Right forelimb (tissue), 1 donor: ENCODE data around the gene NTRK3.

Experiments used
- DNase-seq: peaks from one replicate; pipeline ENCODE4 v3.0.0-alpha.2; 2018

NTRK3 gene

GRCh38 chr15:87967951-87968350 lies 288.6 kb downstream of the NTRK3 start:
- no peak for DNase-seq

- DNase-seq, result no peak
Measured at GRCh38 chr15:87965304-87965703, 291.2 kb downstream of the NTRK3 start.

GRCh38 chr15:87962428-87962827 lies 294.1 kb downstream of the NTRK3 start:
- DNase-seq, result no peak

GRCh38 chr15:87961851-87962420 lies 294.6 kb downstream of the NTRK3 start:
- no peak for DNase-seq

- DNase-seq, result no peak
Measured at GRCh38 chr15:87959662-87960061, 296.9 kb downstream of the NTRK3 start.

- DNase-seq, result no peak
Measured at GRCh38 chr15:87959080-87959479, 297.5 kb downstream of the NTRK3 start.

- DNase-seq, result no peak
Measured at GRCh38 chr15:87955284-87955909, 301.1 kb downstream of the NTRK3 start.

- no peak for DNase-seq
Measured at GRCh38 chr15:87954793-87955192, 301.7 kb downstream of the NTRK3 start.

GRCh38 chr15:87952736-87953287 lies 303.7 kb downstream of the NTRK3 start:
- DNase-seq, result no peak

GRCh38 chr15:87949575-87950223 lies 306.8 kb downstream of the NTRK3 start:
- no peak for DNase-seq

GRCh38 chr15:87949151-87949574 lies 307.4 kb downstream of the NTRK3 start:
- no peak for DNase-seq

- no peak for DNase-seq
Measured at GRCh38 chr15:87947560-87947959, 309.0 kb downstream of the NTRK3 start.

GRCh38 chr15:87945246-87945645 lies 311.3 kb downstream of the NTRK3 start:
- no peak for DNase-seq

GRCh38 chr15:87944691-87945090 lies 311.8 kb downstream of the NTRK3 start:
- DNase-seq, result no peak

- no peak for DNase-seq
Measured at GRCh38 chr15:87944050-87944449, 312.5 kb downstream of the NTRK3 start.

- no peak for DNase-seq
Measured at GRCh38 chr15:87943626-87944025, 312.9 kb downstream of the NTRK3 start.

- DNase-seq, result no peak
Measured at GRCh38 chr15:87942316-87942715, 314.2 kb downstream of the NTRK3 start.

- DNase-seq, result no peak
Measured at GRCh38 chr15:87941606-87942005, 314.9 kb downstream of the NTRK3 start.

GRCh38 chr15:87940768-87941167 lies 315.8 kb downstream of the NTRK3 start:
- no peak for DNase-seq

- DNase-seq, result no peak
Measured at GRCh38 chr15:87939848-87940457, 316.6 kb downstream of the NTRK3 start.

- no peak for DNase-seq
Measured at GRCh38 chr15:87938031-87938430, 318.5 kb downstream of the NTRK3 start.

- no peak for DNase-seq
Measured at GRCh38 chr15:87935583-87935982, 321.0 kb downstream of the NTRK3 start.

- no peak for DNase-seq
Measured at GRCh38 chr15:87931584-87931983, 325.0 kb downstream of the NTRK3 start.

GRCh38 chr15:87930457-87930856 lies 326.1 kb downstream of the NTRK3 start:
- no peak for DNase-seq
